ENCODE measurements around the gene NPBWR2.

DNA sequence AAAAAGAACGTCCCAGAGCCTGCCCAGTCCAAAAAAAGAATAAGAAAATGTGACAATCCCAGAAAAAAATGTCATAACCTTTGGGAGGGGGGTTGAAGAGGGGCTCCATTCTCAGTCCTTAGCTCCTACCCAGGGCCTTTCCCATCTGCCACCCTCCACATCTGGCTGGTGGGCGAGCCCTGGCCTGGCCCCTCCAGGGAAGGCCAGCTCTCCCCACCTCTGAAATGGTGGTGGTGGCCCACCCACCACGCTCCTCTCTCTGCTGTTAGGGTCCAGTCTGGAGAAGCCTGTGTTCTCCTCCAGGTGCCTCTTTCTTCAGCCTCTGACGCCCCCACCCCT lies 28.5 kb downstream of the NPBWR2 start:
- TF ChIP-seq CTCF (IDR thresholded peaks at IDR 0.05; ENCODE audit: insufficient read depth, low read length) (no peak), POLR2AphosphoS5 (IDR thresholded peaks at IDR 0.05; ENCODE audit: low read depth) (no peak)

All from HL-60 (cell line).